HepG2 (cell line): ENCODE measurements around the gene FAM124A. TPM values are rescaled to one million over a fixed set of nuclear protein-coding genes. Genes with fewer than 3 reads are reported as not detected.

Source experiments
- ATAC-seq: fragments of 200-7000 bp; cut with Tn5 transposase; 3 replicates; pipeline ENCODE4 v1.9.1; 2020; ENCODE audit warnings: mild to moderate bottlenecking, moderate library complexity
- BruUV-seq: library from RNA; stranded (reverse); fragments of 400-500 nt; replicated peaks from 2 replicates; lab custom pipeline; 2021; lab: Mats Ljungman, UMichigan
- CTCF ChIA-PET: fragments of 300-600 bp; formaldehyde crosslinking; extraction: SDS; loops from one replicate; lab custom pipeline; 2021; ENCODE audit warnings: low total read pairs, inconsistent platforms, low intra/inter-chr PET ratio; lab: Yijun Ruan, JAX
- POLR2A ChIA-PET: fragments of 350-600 bp; sonication (Branson Sonifier 250); formaldehyde crosslinking; loops from one replicate; lab custom pipeline; 2020; ENCODE audit warnings: antibody characterized with exemption, inconsistent platforms; lab: Yijun Ruan, JAX
- DNase-seq: peaks from one replicate; pipeline ENCODE4 v3.0.0-alpha.2; 2015; ENCODE audit warnings: low spot score
- FAIRE-seq: peaks from 3 replicates; lab custom pipeline; 2011; peaks lifted over from hg19 to GRCh38; lab: Jason Lieb, UNC
- H2AFZ ChIP-seq: one replicate; pipeline ENCODE4 v1.6.1; 2011; ENCODE audit warnings: low read length, inconsistent platforms
- H3K27ac ChIP-seq: fragments of 300-600 bp; 3 replicates; pipeline ENCODE4 v1.8.0; 2011; ENCODE audit warnings: mixed run types, mild to moderate bottlenecking, mixed read lengths, low read length, inconsistent platforms; ENCODE audit not compliant: insufficient read depth; ENCODE audit errors: extremely low read length
- H3K27me3 ChIP-seq, 2 experiments: fragments of 200-600 bp in 1 of 2; 2 replicates in 1 of 2; 3 replicates in 1 of 2; pipeline versions ENCODE4 v1.6.0 to v1.8.0; 2011; ENCODE audit warnings: low read length in 2 of 2, mild to moderate bottlenecking in 2 of 2, moderate library complexity in 2 of 2, inconsistent platforms in 1 of 2; ENCODE audit not compliant: insufficient read depth in 2 of 2, control insufficient read depth in 1 of 2
- H3K36me3 ChIP-seq, 2 experiments: fragments of 200-600 bp in 1 of 2; replicated peaks in 1 of 2; 2 replicates in 1 of 2; 3 replicates in 1 of 2; pipeline versions ENCODE4 v1.5.1 to v1.8.0; 2011; ENCODE audit warnings: low read length in 2 of 2, inconsistent platforms in 1 of 2; ENCODE audit not compliant: insufficient read depth in 2 of 2, control insufficient read depth in 1 of 2
- H3K4me1 ChIP-seq: 2 replicates; pipeline ENCODE4 v1.5.1; 2012; ENCODE audit warnings: low read length, inconsistent platforms; ENCODE audit not compliant: insufficient read depth
- H3K4me2 ChIP-seq: 2 replicates; pipeline ENCODE4 v1.6.0; 2011; ENCODE audit warnings: low read depth, low read length, inconsistent platforms
- H3K4me3 ChIP-seq, 3 experiments: fragments of 200-600 bp in 1 of 3; sonication (generic), shearing (Covaris generic) in 1 of 3; replicated peaks in 1 of 3; 2 replicates each; pipeline ENCODE4 v1.5.1; 2011 to 2016; ENCODE audit warnings: low read length in 3 of 3, inconsistent platforms in 2 of 3, low read depth in 2 of 3, mild to moderate bottlenecking in 2 of 3, control low read depth in 1 of 3, mixed read lengths in 1 of 3; ENCODE audit not compliant: insufficient read depth in 1 of 3
- H3K79me2 ChIP-seq: one replicate; pipeline ENCODE4 v1.6.1; 2011; ENCODE audit warnings: low read length, inconsistent platforms; ENCODE audit not compliant: insufficient read depth
- H3K9ac ChIP-seq: 2 replicates; pipeline ENCODE4 v1.6.0; 2011; ENCODE audit warnings: mild to moderate bottlenecking, low read depth, low read length, inconsistent platforms; ENCODE audit not compliant: insufficient read depth
- H3K9me3 ChIP-seq: 2 replicates; pipeline ENCODE4 v1.5.1; 2012; ENCODE audit warnings: mild to moderate bottlenecking, low read length
- H4K20me1 ChIP-seq: 2 replicates; pipeline ENCODE4 v1.6.0; 2011; ENCODE audit warnings: inconsistent platforms, mild to moderate bottlenecking, low read length, moderate library complexity; ENCODE audit not compliant: insufficient read depth
- ATRX ChIP-seq: sonication (generic); formaldehyde crosslinking; IDR thresholded peaks from 2 replicates; pipeline ENCODE4 v1.4.0; 2020; ENCODE audit warnings: missing genetic modification reagents, borderline replicate concordance
- WGBS: methylation state at CpG from one replicate; pipeline ENCODE4 v1.1.6; 2017; ENCODE audit warnings: low lambda C conversion rate; 5-methylcytosine and 5-hydroxymethylcytosine counted together
- in situ Hi-C: cut with HindIII; loops from 2 replicates; pipeline ENCODE4 v1.10.0; 2017; ENCODE audit warnings: low pct_unique_long_range_greater_than_20kb; ENCODE audit not compliant: extremely low pct_ligation_motif_present
- intact Hi-C: fragments of 100-400 bp; cut with micrococcal nuclease; formaldehyde crosslinking; loops from one replicate; pipeline ENCODE4 v1.10.0; 2022; ENCODE audit not compliant: unreplicated experiment
- polyA plus RNA-seq, 8 experiments: library from polyadenylated mRNA; depleted of rRNA in 3 of 8; stranded (reverse) in 7 of 8; unstranded in 1 of 8; fragments of >200 nt; fragmentation: Illumina TruSeq in 4 of 8; extraction: Trizol in 4 of 8; gene quantifications; 2 replicates each; pipeline versions ENCODE4 v1.2.1 to v1.2.3, GENCODE V29; 2011 to 2016; ENCODE audit warnings: low read depth in 4 of 8, missing spikeins in 1 of 8, mixed read lengths in 1 of 8; ENCODE audit not compliant: insufficient read depth in 1 of 8
- total RNA-seq, 5 experiments: library from RNA; depleted of rRNA; stranded (reverse); fragments of >200 nt; fragmentation: Illumina TruSeq; extraction: Trizol; gene quantifications; 2 replicates each; pipeline ENCODE4 v1.2.3, GENCODE V29; 2016; ENCODE audit warnings: low read depth in 1 of 5
- TF ChIP-seq, protein P1 (sequence below): sonication (generic); formaldehyde crosslinking; IDR thresholded peaks from 2 replicates; pipeline ENCODE4 v1.4.0; 2020; ENCODE audit warnings: missing genetic modification reagents, borderline replicate concordance

FAM124A gene
- total and polyA plus RNA-seq, 2 of the 13 experiments (the other 11 are each of a cell fraction or from before 2014, with no cell fraction given): not detected

DNA sequence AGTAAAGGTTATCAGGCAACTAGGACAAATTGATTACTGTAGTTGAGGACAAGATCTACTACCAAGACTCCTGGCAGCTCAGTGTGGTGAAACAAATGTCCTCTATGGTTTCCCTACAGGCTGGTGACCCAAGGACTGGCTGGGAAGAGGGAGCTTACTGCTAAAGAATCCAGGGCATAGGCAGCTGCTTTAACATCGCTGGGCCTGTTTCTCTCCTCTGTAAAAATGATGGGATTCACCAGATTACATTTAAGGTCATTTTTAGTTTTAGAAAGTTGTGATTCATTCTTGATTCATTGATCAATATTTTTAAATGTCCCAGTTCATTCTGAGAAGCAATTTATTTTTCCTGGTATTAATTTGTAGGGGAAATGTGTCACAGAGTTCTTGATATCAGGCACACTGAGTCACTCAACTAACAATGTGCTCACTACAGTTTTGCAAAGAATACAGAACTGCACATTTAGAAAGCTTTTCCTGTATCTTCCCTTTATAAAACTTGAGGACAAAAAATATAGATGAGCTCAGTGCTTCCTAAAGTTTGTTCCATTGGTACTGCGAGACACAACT is 19.6 kb upstream of the FAM124A start (continued):
- TF ChIP-seq, protein P1, sequence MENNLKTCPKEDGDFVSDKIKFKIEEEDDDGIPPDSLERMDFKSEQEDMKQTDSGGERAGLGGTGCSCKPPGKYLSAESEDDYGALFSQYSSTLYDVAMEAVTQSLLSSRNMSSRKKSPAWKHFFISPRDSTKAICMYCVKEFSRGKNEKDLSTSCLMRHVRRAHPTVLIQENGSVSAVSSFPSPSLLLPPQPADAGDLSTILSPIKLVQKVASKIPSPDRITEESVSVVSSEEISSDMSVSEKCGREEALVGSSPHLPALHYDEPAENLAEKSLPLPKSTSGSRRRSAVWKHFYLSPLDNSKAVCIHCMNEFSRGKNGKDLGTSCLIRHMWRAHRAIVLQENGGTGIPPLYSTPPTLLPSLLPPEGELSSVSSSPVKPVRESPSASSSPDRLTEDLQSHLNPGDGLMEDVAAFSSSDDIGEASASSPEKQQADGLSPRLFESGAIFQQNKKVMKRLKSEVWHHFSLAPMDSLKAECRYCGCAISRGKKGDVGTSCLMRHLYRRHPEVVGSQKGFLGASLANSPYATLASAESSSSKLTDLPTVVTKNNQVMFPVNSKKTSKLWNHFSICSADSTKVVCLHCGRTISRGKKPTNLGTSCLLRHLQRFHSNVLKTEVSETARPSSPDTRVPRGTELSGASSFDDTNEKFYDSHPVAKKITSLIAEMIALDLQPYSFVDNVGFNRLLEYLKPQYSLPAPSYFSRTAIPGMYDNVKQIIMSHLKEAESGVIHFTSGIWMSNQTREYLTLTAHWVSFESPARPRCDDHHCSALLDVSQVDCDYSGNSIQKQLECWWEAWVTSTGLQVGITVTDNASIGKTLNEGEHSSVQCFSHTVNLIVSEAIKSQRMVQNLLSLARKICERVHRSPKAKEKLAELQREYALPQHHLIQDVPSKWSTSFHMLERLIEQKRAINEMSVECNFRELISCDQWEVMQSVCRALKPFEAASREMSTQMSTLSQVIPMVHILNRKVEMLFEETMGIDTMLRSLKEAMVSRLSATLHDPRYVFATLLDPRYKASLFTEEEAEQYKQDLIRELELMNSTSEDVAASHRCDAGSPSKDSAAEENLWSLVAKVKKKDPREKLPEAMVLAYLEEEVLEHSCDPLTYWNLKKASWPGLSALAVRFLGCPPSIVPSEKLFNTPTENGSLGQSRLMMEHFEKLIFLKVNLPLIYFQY: no peak

DNA sequence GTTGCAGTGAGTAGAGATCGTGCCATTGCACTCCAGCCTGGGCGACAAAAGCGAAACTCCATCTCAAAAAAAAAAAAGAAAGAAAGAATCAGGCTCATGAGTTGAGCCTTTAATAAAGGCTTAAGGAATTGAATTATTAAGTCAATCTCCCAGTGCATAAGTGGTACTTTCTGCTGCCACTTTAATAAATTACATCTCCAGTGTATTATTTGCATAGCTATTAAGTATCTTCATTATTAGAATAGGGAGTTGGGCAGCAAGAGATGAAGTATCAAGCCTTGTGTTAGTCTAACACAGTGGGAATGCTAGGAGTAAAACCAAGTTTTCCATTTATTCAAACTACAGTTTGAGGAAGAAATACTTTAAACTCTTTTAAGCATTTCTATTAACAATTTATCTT is 15.6 kb upstream of the FAM124A start:
- CTCF ChIA-PET: no interaction called here
- Histone ChIP-seq H3K9me3 (no peaks in the 10 kb centered on the region), H2AFZ (no peak overlapping the region), H3K4me3 (no peak overlapping the region), H3K27me3 (peaks cover 3 to 33% of the 10 kb centered on the region in 2 experiments; a peak in 3 of 5 replicates), H3K79me2 (no peaks in the 10 kb centered on the region), H3K27ac (no peak overlapping the region), H3K36me3 (no peaks in the 10 kb centered on the region), H3K9ac (no peak overlapping the region), H3K4me2 (no peak overlapping the region), H4K20me1 (no peaks in the 10 kb centered on the region), H3K4me1 (no peaks in the 10 kb centered on the region)
- no TSS peak for BruUV-seq
- in situ Hi-C loops (no loop called here), intact Hi-C loops (no loop called here)
- 63% methylated on average over 3 of the region's 3 CpGs for WGBS
- no peak for ATAC-seq
- FAIRE-seq: no peak
- POLR2A ChIA-PET: no interaction called here
- TF ChIP-seq ATRX: no peak
- TF ChIP-seq, all 625 proteins: peak for 0
- no peak for DNase-seq
